Astrocyte of the cerebellum (primary cell): Measurements from ENCODE around the gene PNPLA3.

Experiments
- DNase-seq: peaks from one replicate; pipeline ENCODE4 v3.0.0-alpha.2; 2011; ENCODE audit warnings: low read depth
- H3K4me3 ChIP-seq: 2 replicates; pipeline ENCODE4 v1.5.1; 2011; ENCODE audit warnings: mild to moderate bottlenecking, low read depth, low read length, moderate library complexity
- CTCF ChIP-seq: IDR thresholded peaks from 2 replicates; pipeline ENCODE4 v1.5.1; 2012; ENCODE audit warnings: low read length, low read depth, moderate library complexity, mild to moderate bottlenecking; ENCODE audit errors: missing control alignments
- in situ Hi-C: cut with HindIII; loops from 2 replicates; pipeline ENCODE4 v1.10.0; 2017; ENCODE audit warnings: low sequenced_read_pairs

The PNPLA3 gene

GRCh38 chr22:43928908-43929307 lies 5.3 kb downstream of the PNPLA3 start:
- in situ Hi-C loops = no loop called here
- DNase-seq = no peak
- no peak overlapping the region for H3K4me3 ChIP-seq
- TF ChIP-seq CTCF = no peak

- no peak for TF ChIP-seq CTCF
- no peak for DNase-seq
- H3K4me3 ChIP-seq = no peak overlapping the region
- in situ Hi-C loops = no loop called here
Measured at GRCh38 chr22:43931771-43932170, 8.2 kb downstream of the PNPLA3 start.

- TF ChIP-seq CTCF = no peak
- in situ Hi-C loops = no loop called here
- H3K4me3 ChIP-seq = no peak overlapping the region
- DNase-seq = no peak
Measured at GRCh38 chr22:43941449-43941848, 17.8 kb downstream of the PNPLA3 start.

- TF ChIP-seq CTCF = no peak
- no peak overlapping the region for H3K4me3 ChIP-seq
- DNase-seq = no peak
- in situ Hi-C loops = no loop called here
Measured at GRCh38 chr22:43944670-43945430, 21.2 kb downstream of the PNPLA3 start.

- TF ChIP-seq CTCF = peak; percentile 69
- DNase-seq = peak; percentile 20
- H3K4me3 ChIP-seq = no peak overlapping the region
- in situ Hi-C loops = no loop called here
Measured at GRCh38 chr22:43945632-43946383, 22.2 kb downstream of the PNPLA3 start.

GRCh38 chr22:43946384-43946667 lies 22.7 kb downstream of the PNPLA3 start:
- in situ Hi-C loops = no loop called here
- TF ChIP-seq CTCF = no peak
- no peak for DNase-seq
- H3K4me3 ChIP-seq = no peak overlapping the region
